Left lung (tissue), 10 donors: ENCODE data around the gene PLA2G4A. TPM values are rescaled to one million over a fixed set of nuclear protein-coding genes. Genes with fewer than 3 reads are reported as not detected.

Source experiments
- ATAC-seq: fragments of 200-7000 bp; cut with Tn5 transposase; one replicate; pipeline ENCODE4 v1.9.1; 2020; ENCODE audit warnings: moderate library complexity
- DNase-seq, 4 donors: peaks; one replicate each; pipeline ENCODE4 v3.0.0-alpha.2; 2013 to 2020
- H3K27ac ChIP-seq, 2 donors: fragments of 200-600 bp; sonication (generic) in 1 of 2; one replicate each; pipeline versions ENCODE4 v1.5.0 to v1.8.0; 2020 to 2021
- H3K27me3 ChIP-seq, 2 donors: fragments of 200-600 bp; sonication (generic) in 1 of 2; one replicate each; pipeline versions ENCODE4 v1.5.0 to v1.8.0; 2020 to 2021
- H3K36me3 ChIP-seq, 2 donors: fragments of 200-600 bp; sonication (generic) in 1 of 2; one replicate each; pipeline versions ENCODE4 v1.5.0 to v1.8.0; 2020 to 2021
- H3K4me1 ChIP-seq, 2 donors: fragments of 200-600 bp; one replicate each; pipeline ENCODE4 v1.8.0; 2021
- H3K4me3 ChIP-seq, 2 donors: fragments of 200-600 bp; sonication (generic) in 1 of 2; one replicate each; pipeline versions ENCODE4 v1.5.0 to v1.8.0; 2020 to 2021; ENCODE audit warnings: mild to moderate bottlenecking in 1 of 2
- H3K9me3 ChIP-seq, 2 donors: fragments of 200-600 bp; sonication (generic) in 1 of 2; one replicate each; pipeline versions ENCODE4 v1.5.0 to v1.8.0; 2020 to 2021
- intact Hi-C, 2 donors: fragments of 100-400 bp; cut with DNase I; formaldehyde crosslinking; loops; one replicate each; pipeline versions ENCODE4 v1.11.2 to v1.14.2; 2022
- polyA plus RNA-seq, 6 donors: library from polyadenylated mRNA; unstranded; fragments of 120-200 nt; gene quantifications; one replicate each; pipeline ENCODE4 v1.2.1, GENCODE V29; 2013; ENCODE audit not compliant: insufficient read length in 6 of 6
- total RNA-seq, 2 donors: library from RNA; stranded (reverse); fragmentation: NEBNext Ultra II Directional; extraction: Animal tissue kit (Norgen Biotek cat#: 25700); gene quantifications; one replicate each; pipeline ENCODE4 v1.2.1, GENCODE V29; 2021
- TF ChIP-seq, protein P1 (sequence below), 2 donors: fragments of 200-600 bp; sonication (generic) in 1 of 2; IDR thresholded peaks; one replicate each; pipeline versions ENCODE4 v1.5.0 to v1.8.0; 2021; ENCODE audit warnings: antibody characterized with exemption in 2 of 2
- donor health status: DM: no; HTN: yes; CAD: no.
- donor health status: DM: no; HTN: no; CAD: no.

The PLA2G4A gene
- total and polyA plus RNA-seq, 8 donors: 8.2 to 13.9 (median 10.4) TPM

DNA sequence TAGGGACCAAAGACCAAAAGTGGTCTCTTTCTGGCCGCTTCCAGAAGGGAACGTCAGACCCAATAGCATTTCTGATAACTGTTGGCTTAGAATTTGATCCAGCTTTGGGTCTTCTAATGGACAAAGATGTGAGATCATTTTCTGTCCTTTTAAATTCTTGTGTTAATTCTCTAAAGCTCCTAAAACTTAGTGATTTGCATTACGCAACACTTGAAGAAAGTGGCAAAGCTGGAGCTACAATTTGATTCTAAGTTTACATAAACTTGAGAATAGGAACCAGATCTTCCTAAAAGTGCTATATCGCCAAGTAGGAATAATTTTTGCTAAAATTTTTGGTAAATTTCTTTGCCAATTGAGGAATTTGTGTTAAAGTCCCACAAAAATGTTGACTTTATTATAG is 21.6 kb upstream of the PLA2G4A start:
- no peak overlapping the region for H3K4me3 ChIP-seq
- no peaks in the 10 kb centered on the region for H3K27me3 ChIP-seq
- intact Hi-C loops: no loop called here
- no peak overlapping the region for H3K27ac ChIP-seq
- TF ChIP-seq, protein P1, sequence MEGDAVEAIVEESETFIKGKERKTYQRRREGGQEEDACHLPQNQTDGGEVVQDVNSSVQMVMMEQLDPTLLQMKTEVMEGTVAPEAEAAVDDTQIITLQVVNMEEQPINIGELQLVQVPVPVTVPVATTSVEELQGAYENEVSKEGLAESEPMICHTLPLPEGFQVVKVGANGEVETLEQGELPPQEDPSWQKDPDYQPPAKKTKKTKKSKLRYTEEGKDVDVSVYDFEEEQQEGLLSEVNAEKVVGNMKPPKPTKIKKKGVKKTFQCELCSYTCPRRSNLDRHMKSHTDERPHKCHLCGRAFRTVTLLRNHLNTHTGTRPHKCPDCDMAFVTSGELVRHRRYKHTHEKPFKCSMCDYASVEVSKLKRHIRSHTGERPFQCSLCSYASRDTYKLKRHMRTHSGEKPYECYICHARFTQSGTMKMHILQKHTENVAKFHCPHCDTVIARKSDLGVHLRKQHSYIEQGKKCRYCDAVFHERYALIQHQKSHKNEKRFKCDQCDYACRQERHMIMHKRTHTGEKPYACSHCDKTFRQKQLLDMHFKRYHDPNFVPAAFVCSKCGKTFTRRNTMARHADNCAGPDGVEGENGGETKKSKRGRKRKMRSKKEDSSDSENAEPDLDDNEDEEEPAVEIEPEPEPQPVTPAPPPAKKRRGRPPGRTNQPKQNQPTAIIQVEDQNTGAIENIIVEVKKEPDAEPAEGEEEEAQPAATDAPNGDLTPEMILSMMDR (IDR thresholded peaks at IDR 0.05): no peak
- no peaks in the 10 kb centered on the region for H3K4me1 ChIP-seq
- H3K9me3 ChIP-seq: no peaks in the 10 kb centered on the region
- DNase-seq (no peak), ATAC-seq (no peak)
- no peaks in the 10 kb centered on the region for H3K36me3 ChIP-seq

DNA sequence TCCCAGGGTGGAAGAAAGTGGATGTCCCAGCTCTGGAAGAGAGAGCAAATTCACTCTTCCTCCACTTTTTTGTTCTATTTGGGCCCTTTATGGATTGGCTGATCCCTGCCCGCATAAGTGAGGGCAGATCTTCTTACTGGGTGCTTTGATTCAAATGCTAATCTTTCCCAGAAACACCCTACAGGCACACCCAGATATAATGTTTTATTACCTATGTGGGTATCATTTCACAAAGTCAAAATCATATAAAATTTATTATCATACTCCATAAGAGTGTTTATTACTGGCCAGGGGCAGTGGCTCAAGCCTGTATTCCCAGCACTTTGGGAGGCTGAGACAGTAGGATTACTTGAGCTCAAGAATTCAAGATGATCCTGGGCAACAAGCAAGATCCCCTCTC is 16.9 kb upstream of the PLA2G4A start:
- intact Hi-C loops: no loop called here
- Histone ChIP-seq H3K9me3 (no peaks in the 10 kb centered on the region), H3K36me3 (no peaks in the 10 kb centered on the region), H3K27me3 (no peaks in the 10 kb centered on the region), H3K27ac (no peak overlapping the region), H3K4me1 (no peaks in the 10 kb centered on the region), H3K4me3 (no peak overlapping the region)
- ATAC-seq (no peak), DNase-seq (no peak)
- TF ChIP-seq, protein P1 (IDR thresholded peaks at IDR 0.05): no peak

DNA sequence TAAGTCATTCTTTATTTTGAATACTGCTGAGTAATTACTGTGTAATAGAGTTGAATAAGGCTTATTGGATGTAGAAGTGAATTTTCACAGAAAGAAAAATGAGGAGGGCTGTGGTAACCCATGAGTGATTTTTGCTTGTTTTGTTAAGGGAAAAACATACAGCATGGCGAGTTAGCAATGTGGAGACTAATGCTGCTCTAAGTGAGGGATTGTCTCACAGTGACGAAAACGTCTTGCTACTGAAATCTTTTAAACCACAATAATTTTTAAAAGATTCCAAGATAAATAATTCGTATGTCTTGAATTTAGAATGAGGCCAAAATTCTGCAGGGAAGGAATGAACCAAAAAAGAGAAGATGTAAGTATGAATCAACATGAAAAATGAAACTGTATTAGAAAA is 16.2 kb upstream of the PLA2G4A start:
- H3K4me3 ChIP-seq: no peak overlapping the region
- no peaks in the 10 kb centered on the region for H3K27me3 ChIP-seq
- no peak overlapping the region for H3K27ac ChIP-seq
- H3K36me3 ChIP-seq: no peaks in the 10 kb centered on the region
- no peak for DNase-seq
- no peak for ATAC-seq
- TF ChIP-seq, protein P1 (IDR thresholded peaks at IDR 0.05): no peak
- H3K4me1 ChIP-seq: no peaks in the 10 kb centered on the region
- no peaks in the 10 kb centered on the region for H3K9me3 ChIP-seq
- intact Hi-C loops: no loop called here

GRCh38 chr1:186813420-186813819 is 15.3 kb upstream of the PLA2G4A start:
- TF ChIP-seq, protein P1 (IDR thresholded peaks at IDR 0.05): no peak
- ATAC-seq (no peak), DNase-seq (no peak)
- H3K4me3 ChIP-seq: no peak overlapping the region
- intact Hi-C loops: no loop called here
- H3K36me3 ChIP-seq: no peaks in the 10 kb centered on the region
- H3K27ac ChIP-seq: no peak overlapping the region
- H3K27me3 ChIP-seq: no peaks in the 10 kb centered on the region
- H3K4me1 ChIP-seq: no peaks in the 10 kb centered on the region
- no peaks in the 10 kb centered on the region for H3K9me3 ChIP-seq

GRCh38 chr1:186819126-186819525 is 9.6 kb upstream of the PLA2G4A start:
- Histone ChIP-seq H3K27me3 (no peaks in the 10 kb centered on the region), H3K9me3 (no peaks in the 10 kb centered on the region), H3K36me3 (no peaks in the 10 kb centered on the region), H3K4me1 (no peaks in the 10 kb centered on the region), H3K4me3 (no peak overlapping the region), H3K27ac (no peak overlapping the region)
- TF ChIP-seq, protein P1 (IDR thresholded peaks at IDR 0.05): no peak
- ATAC-seq (peak; percentile 27), DNase-seq (no peak)
- intact Hi-C loops: no loop called here
